Vagina (tissue), 2 donors: ENCODE results near the gene PLK5.

ENCODE experiments used
- CTCF ChIP-seq, 3 experiments: fragments of 450-650 bp in 2 of 3; fragments of 200-600 bp in 1 of 3; sonication (generic) in 1 of 3; IDR thresholded peaks; one replicate each; pipeline ENCODE4 v1.5.1; 2017 to 2019; ENCODE audit warnings: antibody characterized with exemption in 3 of 3, mild to moderate bottlenecking in 2 of 3, moderate library complexity in 2 of 3
- POLR2A ChIP-seq, 2 donors: fragments of 450-650 bp; IDR thresholded peaks; one replicate each; pipeline ENCODE4 v1.6.1; 2017; ENCODE audit warnings: antibody characterized with exemption in 2 of 2, mild to moderate bottlenecking in 2 of 2, moderate library complexity in 2 of 2
- POLR2AphosphoS5 ChIP-seq, 2 donors: sonication (generic); formaldehyde crosslinking; IDR thresholded peaks; one replicate each; pipeline ENCODE4 v1.9.0; 2017; ENCODE audit warnings: antibody characterized with exemption in 2 of 2, mild to moderate bottlenecking in 2 of 2, low read depth in 1 of 2; ENCODE audit not compliant: insufficient read depth in 1 of 2

GRCh38 chr19:1561236-1561842, 37.5 kb downstream of the PLK5 start:
- TF ChIP-seq CTCF (IDR thresholded peaks at IDR 0.05) (no peak), POLR2AphosphoS5 (IDR thresholded peaks at IDR 0.05; ENCODE audit: insufficient read depth in 1 of 2, low read depth in 1 of 2) (no peak), POLR2A (IDR thresholded peaks at IDR 0.05) (no peak)
